Osteoblast (primary cell): ENCODE measurements around the gene PXK. TPM values are rescaled to one million over a fixed set of nuclear protein-coding genes. Genes with fewer than 3 reads are reported as not detected.

Source experiments
- DNase-seq: peaks from one replicate; pipeline ENCODE4 v3.0.0; 2011; ENCODE audit warnings: low spot score, mixed read lengths; ENCODE audit not compliant: insufficient read length; ENCODE audit errors: missing footprints
- H2AFZ ChIP-seq: 2 replicates; pipeline ENCODE4 v1.6.0; 2011; ENCODE audit warnings: mild to moderate bottlenecking, low read length
- H3K27ac ChIP-seq: 2 replicates; pipeline ENCODE4 v1.5.1; 2011; ENCODE audit warnings: mild to moderate bottlenecking, low read depth, low read length, moderate library complexity
- H3K27me3 ChIP-seq: 2 replicates; pipeline ENCODE4 v1.6.0; 2012; ENCODE audit warnings: mild to moderate bottlenecking, control low read depth, inconsistent platforms, low read length, moderate library complexity; ENCODE audit not compliant: insufficient read depth
- H3K36me3 ChIP-seq: 2 replicates; pipeline ENCODE4 v1.5.1; 2011; ENCODE audit warnings: mild to moderate bottlenecking, low read length, control low read depth, moderate library complexity; ENCODE audit not compliant: insufficient read depth
- H3K4me1 ChIP-seq: 2 replicates; pipeline ENCODE4 v1.5.1; 2011; ENCODE audit warnings: mild to moderate bottlenecking, low read length, control low read depth, moderate library complexity; ENCODE audit not compliant: insufficient read depth
- H3K4me2 ChIP-seq: 2 replicates; pipeline ENCODE4 v1.6.0; 2011; ENCODE audit warnings: mild to moderate bottlenecking, low read length; ENCODE audit not compliant: insufficient read depth
- H3K4me3 ChIP-seq: fragments of 200-600 bp; sonication (generic); 3 replicates; pipeline ENCODE4 v1.5.1; 2012; ENCODE audit warnings: mild to moderate bottlenecking, low read length, inconsistent platforms; ENCODE audit not compliant: insufficient read depth
- H3K79me2 ChIP-seq: 2 replicates; pipeline ENCODE4 v1.6.0; 2012; ENCODE audit warnings: mild to moderate bottlenecking, low read length, control low read depth, inconsistent platforms; ENCODE audit not compliant: insufficient read depth
- H3K9me3 ChIP-seq: 2 replicates; pipeline ENCODE4 v1.5.1; 2011; ENCODE audit warnings: low read depth, low read length, control low read depth
- H4K20me1 ChIP-seq: 2 replicates; pipeline ENCODE4 v1.6.0; 2012; ENCODE audit warnings: mild to moderate bottlenecking, low read length, control low read depth; ENCODE audit not compliant: insufficient read depth
- total RNA-seq: library from RNA; depleted of rRNA; stranded (reverse); fragments of >200 nt; gene quantifications from 2 replicates; pipeline ENCODE4 v1.2.3, GENCODE V29; 2012
- TF ChIP-seq, protein P1 (sequence below): IDR thresholded peaks from 2 replicates; pipeline ENCODE4 v1.5.1; 2011; ENCODE audit warnings: mild to moderate bottlenecking, low read depth, low read length, moderate library complexity; ENCODE audit errors: extremely low read depth

The PXK gene
- total RNA-seq, 1 donor = 77.4 TPM

DNA sequence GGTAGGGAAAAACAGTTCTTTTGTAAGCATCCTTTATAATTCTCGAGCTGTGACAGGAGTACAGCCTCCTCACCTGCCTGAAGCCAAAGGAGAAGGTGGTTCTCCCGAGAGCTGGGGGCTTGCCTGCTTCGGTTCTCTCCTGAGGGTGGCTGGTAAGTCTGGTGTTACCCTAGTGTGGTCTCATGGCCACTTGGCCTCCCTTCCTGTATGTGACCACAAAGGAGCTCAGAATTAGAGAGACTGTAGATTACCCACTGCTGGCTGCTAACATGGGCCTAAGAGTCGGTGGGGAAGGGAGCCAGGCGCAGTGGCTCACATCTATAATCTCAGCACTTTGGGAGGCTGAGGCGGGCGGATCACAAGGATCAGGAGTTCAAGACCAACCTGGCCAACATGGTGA is 88.3 kb downstream of the PXK start:
- TF ChIP-seq, protein P1, sequence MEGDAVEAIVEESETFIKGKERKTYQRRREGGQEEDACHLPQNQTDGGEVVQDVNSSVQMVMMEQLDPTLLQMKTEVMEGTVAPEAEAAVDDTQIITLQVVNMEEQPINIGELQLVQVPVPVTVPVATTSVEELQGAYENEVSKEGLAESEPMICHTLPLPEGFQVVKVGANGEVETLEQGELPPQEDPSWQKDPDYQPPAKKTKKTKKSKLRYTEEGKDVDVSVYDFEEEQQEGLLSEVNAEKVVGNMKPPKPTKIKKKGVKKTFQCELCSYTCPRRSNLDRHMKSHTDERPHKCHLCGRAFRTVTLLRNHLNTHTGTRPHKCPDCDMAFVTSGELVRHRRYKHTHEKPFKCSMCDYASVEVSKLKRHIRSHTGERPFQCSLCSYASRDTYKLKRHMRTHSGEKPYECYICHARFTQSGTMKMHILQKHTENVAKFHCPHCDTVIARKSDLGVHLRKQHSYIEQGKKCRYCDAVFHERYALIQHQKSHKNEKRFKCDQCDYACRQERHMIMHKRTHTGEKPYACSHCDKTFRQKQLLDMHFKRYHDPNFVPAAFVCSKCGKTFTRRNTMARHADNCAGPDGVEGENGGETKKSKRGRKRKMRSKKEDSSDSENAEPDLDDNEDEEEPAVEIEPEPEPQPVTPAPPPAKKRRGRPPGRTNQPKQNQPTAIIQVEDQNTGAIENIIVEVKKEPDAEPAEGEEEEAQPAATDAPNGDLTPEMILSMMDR = no peak
- no peak overlapping the region for H3K27ac ChIP-seq
- DNase-seq = no peak
- no peaks in the 10 kb centered on the region for H3K27me3 ChIP-seq
- H3K36me3 ChIP-seq = peaks cover 48% of the 10 kb centered on the region
- no peaks in the 10 kb centered on the region for H3K4me1 ChIP-seq
- no peaks in the 10 kb centered on the region for H4K20me1 ChIP-seq
- H2AFZ ChIP-seq = no peak overlapping the region
- H3K4me2 ChIP-seq = no peak overlapping the region
- H3K4me3 ChIP-seq = no peak overlapping the region
- H3K9me3 ChIP-seq = no peaks in the 10 kb centered on the region
- no peaks in the 10 kb centered on the region for H3K79me2 ChIP-seq

GRCh38 chr3:58422756-58423325 is 90.1 kb downstream of the PXK start:
- Histone ChIP-seq H3K36me3 (peaks cover 59% of the 10 kb centered on the region), H4K20me1 (no peaks in the 10 kb centered on the region), H3K4me2 (no peak overlapping the region), H3K4me1 (peaks cover 5% of the 10 kb centered on the region), H2AFZ (no peak overlapping the region), H3K27me3 (no peaks in the 10 kb centered on the region), H3K4me3 (no peak overlapping the region), H3K79me2 (no peaks in the 10 kb centered on the region), H3K27ac (no peak overlapping the region), H3K9me3 (no peaks in the 10 kb centered on the region)
- no peak for DNase-seq
- TF ChIP-seq, protein P1 = peak; percentile 36

DNA sequence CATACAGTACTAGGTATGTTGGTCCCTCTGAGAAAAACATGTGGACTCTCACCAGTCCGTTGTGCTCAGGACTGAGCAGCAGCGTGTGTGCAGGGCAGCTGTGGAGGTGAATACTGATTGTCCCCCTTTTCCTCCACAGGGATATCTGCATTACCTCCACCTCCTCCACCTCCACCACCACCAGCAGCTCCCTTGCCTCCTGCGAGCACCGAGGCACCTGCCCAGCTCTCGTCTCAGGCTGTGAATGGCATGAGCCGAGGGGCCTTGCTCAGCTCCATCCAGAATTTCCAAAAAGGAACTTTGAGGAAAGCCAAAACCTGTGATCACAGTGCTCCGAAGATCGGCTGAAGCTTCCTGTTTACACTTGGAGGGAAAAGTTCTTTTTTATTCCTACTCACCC is 91.9 kb downstream of the PXK start:
- DNase-seq = no peak
- Histone ChIP-seq H4K20me1 (no peaks in the 10 kb centered on the region), H3K4me2 (no peak overlapping the region), H3K36me3 (peaks cover 77% of the 10 kb centered on the region), H3K9me3 (no peaks in the 10 kb centered on the region), H3K27ac (no peak overlapping the region), H3K4me3 (no peak overlapping the region), H3K4me1 (peaks cover 10% of the 10 kb centered on the region), H3K79me2 (no peaks in the 10 kb centered on the region), H3K27me3 (no peaks in the 10 kb centered on the region), H2AFZ (no peak overlapping the region)
- TF ChIP-seq, protein P1 = no peak

GRCh38 chr3:58425782-58426181 is 93.1 kb downstream of the PXK start:
- Histone ChIP-seq H4K20me1 (no peaks in the 10 kb centered on the region), H3K4me3 (no peak overlapping the region), H3K79me2 (peaks cover 2% of the 10 kb centered on the region), H3K9me3 (no peaks in the 10 kb centered on the region), H3K27ac (no peak overlapping the region), H3K27me3 (no peaks in the 10 kb centered on the region), H2AFZ (no peak overlapping the region), H3K4me1 (peaks cover 10% of the 10 kb centered on the region), H3K36me3 (peaks cover 82% of the 10 kb centered on the region), H3K4me2 (no peak overlapping the region)
- TF ChIP-seq, protein P1 = no peak
- no peak for DNase-seq
